GM12874 (cell line): Measurements from ENCODE around the gene POU2F3.
A peak's percentile ranks its signal among the peaks of the same experiment; 100 is the strongest.

Experiments
- CTCF ChIP-seq: IDR thresholded peaks from 2 replicates; pipeline ENCODE4 v1.5.1; 2011; ENCODE audit warnings: low read depth, mild to moderate bottlenecking, control low read depth, low read length, moderate library complexity; ENCODE audit not compliant: insufficient read depth

The POU2F3 gene

GRCh38 chr11:120229451-120230424 is 10.2 kb upstream of the POU2F3 start:
- peak; percentile 48; the same call in 1 of the 2 replicates for TF ChIP-seq CTCF

GRCh38 chr11:120230433-120231071 is 9.4 kb upstream of the POU2F3 start:
- no peak for TF ChIP-seq CTCF

GRCh38 chr11:120231963-120232362 is 8.0 kb upstream of the POU2F3 start:
- TF ChIP-seq CTCF: no peak

GRCh38 chr11:120233207-120233803 is 6.6 kb upstream of the POU2F3 start:
- no peak for TF ChIP-seq CTCF

- peak; percentile 90 for TF ChIP-seq CTCF
Observed at GRCh38 chr11:120235024-120235628, 4.8 kb upstream of the POU2F3 start.

GRCh38 chr11:120236169-120237107 is 3.5 kb upstream of the POU2F3 start:
- TF ChIP-seq CTCF: no peak
